ENCODE measurements around the gene POGZ.

Gene POGZ

DNA sequence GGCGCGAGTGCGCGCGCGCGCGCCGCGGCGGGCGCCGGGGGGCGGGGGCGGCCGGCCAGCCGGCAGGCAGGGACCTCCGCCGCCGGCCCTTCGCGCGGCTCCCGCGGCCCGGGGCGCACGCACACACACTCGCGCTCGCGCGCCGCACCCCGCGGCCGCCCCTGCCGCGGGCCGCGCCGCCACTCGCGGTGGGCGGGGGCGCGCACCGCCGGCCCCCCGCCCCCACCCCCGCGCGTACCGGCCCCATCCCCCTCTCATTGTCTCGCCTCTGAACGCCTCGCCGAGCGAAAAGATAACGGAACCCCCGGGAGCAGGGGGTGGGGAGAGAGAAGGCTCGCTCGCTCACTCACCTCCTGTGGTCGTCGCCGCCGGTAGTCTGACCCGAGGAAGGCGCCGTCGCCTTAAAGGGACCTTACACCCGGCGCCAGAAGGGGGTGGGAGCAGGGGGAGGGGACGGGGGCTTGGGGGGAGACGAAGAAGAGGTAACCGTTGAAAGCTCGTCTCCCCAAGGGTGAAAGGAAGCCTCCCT is 428 bp downstream of the POGZ start:
- H3K9ac ChIP-seq (ENCODE audit: low read depth, low read length) = peak overlapping the region; percentile 61
- H3K4me3 ChIP-seq (ENCODE audit: low read depth in 1 of 2, low read length in 2 of 2) = peak overlapping the region; percentile 26 to 69; a peak in 3 of 4 replicates
- peak; percentile 67 for ATAC-seq (ENCODE audit: insufficient read depth, low read depth)
- no peaks in the 10 kb centered on the region for H3K9me3 ChIP-seq (ENCODE audit: insufficient read depth, low read length, severe bottlenecking)
- DNase-seq = peak; percentile 75
- H3K79me2 ChIP-seq (ENCODE audit: insufficient read depth, low read length) = peaks cover 54% of the 10 kb centered on the region
- peak overlapping the region; percentile 63; the same call in 1 of the 2 replicates for H2AFZ ChIP-seq (ENCODE audit: low read depth, low read length)
- H3K4me2 ChIP-seq (ENCODE audit: insufficient read depth, low read length) = no peak overlapping the region
- peaks cover 34% of the 10 kb centered on the region for H4K20me1 ChIP-seq (ENCODE audit: insufficient read depth, low read length)
- H3K27me3 ChIP-seq (ENCODE audit: insufficient read depth, low read length, poor library complexity) = peaks cover 4% of the 10 kb centered on the region
- H3K4me1 ChIP-seq (ENCODE audit: insufficient read depth, low read length) = peaks cover 34% of the 10 kb centered on the region
- no peak for TF ChIP-seq EZH2 (IDR thresholded peaks at IDR 0.05; ENCODE audit: borderline replicate concordance, low read depth, low read length, severe bottlenecking)
- TF ChIP-seq, protein P1, sequence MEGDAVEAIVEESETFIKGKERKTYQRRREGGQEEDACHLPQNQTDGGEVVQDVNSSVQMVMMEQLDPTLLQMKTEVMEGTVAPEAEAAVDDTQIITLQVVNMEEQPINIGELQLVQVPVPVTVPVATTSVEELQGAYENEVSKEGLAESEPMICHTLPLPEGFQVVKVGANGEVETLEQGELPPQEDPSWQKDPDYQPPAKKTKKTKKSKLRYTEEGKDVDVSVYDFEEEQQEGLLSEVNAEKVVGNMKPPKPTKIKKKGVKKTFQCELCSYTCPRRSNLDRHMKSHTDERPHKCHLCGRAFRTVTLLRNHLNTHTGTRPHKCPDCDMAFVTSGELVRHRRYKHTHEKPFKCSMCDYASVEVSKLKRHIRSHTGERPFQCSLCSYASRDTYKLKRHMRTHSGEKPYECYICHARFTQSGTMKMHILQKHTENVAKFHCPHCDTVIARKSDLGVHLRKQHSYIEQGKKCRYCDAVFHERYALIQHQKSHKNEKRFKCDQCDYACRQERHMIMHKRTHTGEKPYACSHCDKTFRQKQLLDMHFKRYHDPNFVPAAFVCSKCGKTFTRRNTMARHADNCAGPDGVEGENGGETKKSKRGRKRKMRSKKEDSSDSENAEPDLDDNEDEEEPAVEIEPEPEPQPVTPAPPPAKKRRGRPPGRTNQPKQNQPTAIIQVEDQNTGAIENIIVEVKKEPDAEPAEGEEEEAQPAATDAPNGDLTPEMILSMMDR (IDR thresholded peaks at IDR 0.05; ENCODE audit: borderline replicate concordance, extremely low read depth, low read length, poor library complexity, severe bottlenecking) = no peak
- H3K36me3 ChIP-seq (ENCODE audit: insufficient read depth, low read length) = peaks cover 17% of the 10 kb centered on the region
- H3K27ac ChIP-seq (ENCODE audit: low read length) = peak overlapping the region; percentile 82

DNA sequence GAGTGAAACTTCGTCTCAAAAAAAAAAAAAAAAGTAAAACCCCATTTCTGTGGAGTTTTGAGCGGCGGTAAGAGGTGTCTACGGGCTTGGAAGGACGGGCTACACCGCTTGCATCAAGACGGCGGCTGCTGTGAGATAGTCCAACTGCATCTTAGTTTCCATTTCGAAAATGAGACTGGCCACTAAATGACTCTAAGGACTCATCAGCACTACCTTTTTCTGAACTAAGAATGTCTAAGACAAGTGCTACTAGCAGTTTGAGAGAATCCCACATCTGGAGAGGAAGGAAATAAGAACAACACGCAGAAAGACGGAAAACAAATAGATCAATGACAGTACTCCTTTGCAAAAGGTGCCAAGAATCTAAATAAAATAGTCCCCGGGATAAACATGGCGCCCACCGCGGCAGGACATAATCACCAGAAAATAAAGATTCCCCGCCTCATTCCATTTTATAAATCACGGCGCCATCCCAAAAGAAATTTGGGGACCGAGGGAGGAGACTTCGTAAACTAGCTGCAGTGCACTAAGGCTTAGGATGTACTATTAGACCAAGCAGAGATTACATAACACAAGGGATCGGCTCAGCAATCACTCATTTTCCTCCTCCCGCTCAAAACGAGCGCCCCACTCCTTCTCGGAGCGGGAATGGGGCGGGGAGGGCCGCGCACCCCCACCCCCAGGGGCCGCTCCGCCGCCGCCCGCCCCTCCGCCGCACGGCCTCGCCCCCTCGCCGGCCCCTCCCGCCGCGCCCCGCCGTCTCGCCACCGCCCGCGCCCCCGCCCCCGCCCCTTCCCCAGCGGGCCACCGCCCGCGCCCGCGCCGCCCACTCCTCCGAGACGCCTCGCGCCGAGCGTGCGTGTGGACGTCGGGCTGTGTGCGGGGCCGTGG is 1.1 kb downstream of the POGZ start:
- ATAC-seq (ENCODE audit: insufficient read depth, low read depth) (peak; percentile 52), DNase-seq (peak; percentile 73)
- Histone ChIP-seq H2AFZ (ENCODE audit: low read depth, low read length) (peak overlapping the region; percentile 85), H3K4me1 (ENCODE audit: insufficient read depth, low read length) (peaks cover 34% of the 10 kb centered on the region), H3K4me3 (ENCODE audit: low read depth in 1 of 2, low read length in 2 of 2) (peak overlapping the region; percentile 54 to 69; a peak in 3 of 4 replicates), H4K20me1 (ENCODE audit: insufficient read depth, low read length) (peaks cover 41% of the 10 kb centered on the region), H3K9me3 (ENCODE audit: insufficient read depth, low read length, severe bottlenecking) (no peaks in the 10 kb centered on the region), H3K36me3 (ENCODE audit: insufficient read depth, low read length) (peaks cover 23% of the 10 kb centered on the region), H3K79me2 (ENCODE audit: insufficient read depth, low read length) (peaks cover 61% of the 10 kb centered on the region), H3K9ac (ENCODE audit: low read depth, low read length) (peak overlapping the region; percentile 63), H3K4me2 (ENCODE audit: insufficient read depth, low read length) (peak overlapping the region; percentile 87), H3K27ac (ENCODE audit: low read length) (peak overlapping the region; percentile 90), H3K27me3 (ENCODE audit: insufficient read depth, low read length, poor library complexity) (peaks cover under 1% of the 10 kb centered on the region)
- TF ChIP-seq, protein P1 (IDR thresholded peaks at IDR 0.05; ENCODE audit: borderline replicate concordance, extremely low read depth, low read length, poor library complexity, severe bottlenecking) = no peak
- TF ChIP-seq EZH2 (IDR thresholded peaks at IDR 0.05; ENCODE audit: borderline replicate concordance, low read depth, low read length, severe bottlenecking) = no peak

DNA sequence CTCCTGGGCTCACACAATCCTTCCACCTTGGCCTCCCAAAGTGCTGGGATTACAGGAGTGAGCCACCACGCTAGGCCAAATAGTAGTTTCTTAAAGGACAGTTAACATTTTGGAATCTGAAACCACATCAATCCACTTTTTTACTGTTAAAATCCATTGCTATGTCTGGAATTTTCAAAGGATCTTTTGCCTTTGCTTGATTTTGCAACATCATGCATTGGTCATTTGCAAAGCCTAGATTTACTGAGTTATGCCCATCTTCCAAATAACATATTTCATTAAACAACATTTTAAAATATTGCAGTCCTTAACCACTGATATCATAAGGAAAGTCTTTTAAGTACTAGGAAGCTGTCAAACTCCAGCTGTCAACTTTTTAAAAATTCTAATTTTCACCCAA is 3.3 kb downstream of the POGZ start:
- Histone ChIP-seq H3K4me2 (ENCODE audit: insufficient read depth, low read length) (peak overlapping the region; percentile 87; the same call in 1 of the 2 replicates), H3K79me2 (ENCODE audit: insufficient read depth, low read length) (peaks cover 83% of the 10 kb centered on the region), H3K4me3 (ENCODE audit: low read depth in 1 of 2, low read length in 2 of 2) (no peak overlapping the region), H3K27me3 (ENCODE audit: insufficient read depth, low read length, poor library complexity) (no peaks in the 10 kb centered on the region), H3K9me3 (ENCODE audit: insufficient read depth, low read length, severe bottlenecking) (no peaks in the 10 kb centered on the region), H2AFZ (ENCODE audit: low read depth, low read length) (no peak overlapping the region), H4K20me1 (ENCODE audit: insufficient read depth, low read length) (peaks cover 57% of the 10 kb centered on the region), H3K27ac (ENCODE audit: low read length) (no peak overlapping the region), H3K9ac (ENCODE audit: low read depth, low read length) (no peak overlapping the region), H3K4me1 (ENCODE audit: insufficient read depth, low read length) (peaks cover 34% of the 10 kb centered on the region), H3K36me3 (ENCODE audit: insufficient read depth, low read length) (peaks cover 27% of the 10 kb centered on the region)
- TF ChIP-seq EZH2 (IDR thresholded peaks at IDR 0.05; ENCODE audit: borderline replicate concordance, low read depth, low read length, severe bottlenecking) = no peak
- TF ChIP-seq, protein P1 (IDR thresholded peaks at IDR 0.05; ENCODE audit: borderline replicate concordance, extremely low read depth, low read length, poor library complexity, severe bottlenecking) = no peak
- DNase-seq (no peak), ATAC-seq (ENCODE audit: insufficient read depth, low read depth) (no peak)

Data from DND-41 (cell line).